Upper lobe of left lung (tissue), 4 donors: ENCODE results near the gene CBFA2T3.

ENCODE experiments used
- EP300 ChIP-seq, 4 donors: sonication (generic); formaldehyde crosslinking; IDR thresholded peaks; one replicate each; pipeline ENCODE4 v1.5.1; 2017; ENCODE audit warnings: antibody characterized with exemption in 4 of 4, control low read depth in 2 of 4
- POLR2A ChIP-seq, 4 donors: fragments of 450-650 bp; IDR thresholded peaks; one replicate each; pipeline ENCODE4 v1.5.1; 2016 to 2017; ENCODE audit warnings: antibody characterized with exemption in 4 of 4, mild to moderate bottlenecking in 2 of 4
- POLR2AphosphoS5 ChIP-seq, 2 donors: sonication (generic); formaldehyde crosslinking; IDR thresholded peaks; one replicate each; pipeline ENCODE4 v1.5.1; 2017; ENCODE audit warnings: antibody characterized with exemption in 2 of 2
- TF ChIP-seq, protein P1 (sequence below), 6 experiments: fragments of 450-650 bp in 4 of 6; fragments of 200-600 bp in 2 of 6; sonication (generic) in 2 of 6; IDR thresholded peaks; one replicate each; pipeline ENCODE4 v1.5.1; 2016 to 2019; ENCODE audit warnings: antibody characterized with exemption in 6 of 6

DNA sequence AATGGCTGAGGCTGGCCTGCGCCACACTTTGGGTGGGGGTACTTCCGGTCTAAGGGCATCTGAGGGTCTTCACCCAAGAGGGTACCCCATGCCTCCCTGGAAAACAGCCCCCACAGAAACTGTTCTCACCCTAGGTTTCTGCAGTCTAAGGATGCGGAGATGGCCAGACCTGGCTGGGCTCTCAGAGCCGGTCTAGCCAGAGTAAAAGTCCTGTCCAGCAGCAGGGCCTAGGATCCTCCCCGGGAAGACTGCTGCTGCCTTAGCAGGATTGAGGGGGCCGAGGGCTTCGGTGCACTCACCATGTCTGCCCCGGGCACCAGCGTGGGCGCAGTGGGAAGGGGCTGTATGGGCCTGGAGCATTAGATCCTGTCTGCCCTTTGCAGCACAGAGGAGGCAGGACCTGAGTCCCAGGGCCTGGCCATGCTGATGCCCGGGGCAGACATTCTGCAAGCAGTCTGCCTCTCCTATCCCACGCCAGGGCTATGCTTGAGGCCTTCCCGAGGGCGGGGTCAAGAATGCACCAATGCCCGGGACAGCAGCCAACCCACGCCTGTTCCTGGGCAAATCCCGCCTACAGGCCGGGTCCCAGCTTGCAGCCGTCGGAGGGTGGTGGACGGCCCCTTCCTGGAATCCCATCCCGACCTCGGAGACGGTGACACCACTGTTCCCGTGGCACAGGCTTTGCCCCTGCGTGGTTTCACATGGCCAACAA lies 54.7 kb downstream of the CBFA2T3 start:
- TF ChIP-seq, protein P1, sequence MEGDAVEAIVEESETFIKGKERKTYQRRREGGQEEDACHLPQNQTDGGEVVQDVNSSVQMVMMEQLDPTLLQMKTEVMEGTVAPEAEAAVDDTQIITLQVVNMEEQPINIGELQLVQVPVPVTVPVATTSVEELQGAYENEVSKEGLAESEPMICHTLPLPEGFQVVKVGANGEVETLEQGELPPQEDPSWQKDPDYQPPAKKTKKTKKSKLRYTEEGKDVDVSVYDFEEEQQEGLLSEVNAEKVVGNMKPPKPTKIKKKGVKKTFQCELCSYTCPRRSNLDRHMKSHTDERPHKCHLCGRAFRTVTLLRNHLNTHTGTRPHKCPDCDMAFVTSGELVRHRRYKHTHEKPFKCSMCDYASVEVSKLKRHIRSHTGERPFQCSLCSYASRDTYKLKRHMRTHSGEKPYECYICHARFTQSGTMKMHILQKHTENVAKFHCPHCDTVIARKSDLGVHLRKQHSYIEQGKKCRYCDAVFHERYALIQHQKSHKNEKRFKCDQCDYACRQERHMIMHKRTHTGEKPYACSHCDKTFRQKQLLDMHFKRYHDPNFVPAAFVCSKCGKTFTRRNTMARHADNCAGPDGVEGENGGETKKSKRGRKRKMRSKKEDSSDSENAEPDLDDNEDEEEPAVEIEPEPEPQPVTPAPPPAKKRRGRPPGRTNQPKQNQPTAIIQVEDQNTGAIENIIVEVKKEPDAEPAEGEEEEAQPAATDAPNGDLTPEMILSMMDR (IDR thresholded peaks at IDR 0.05): peak in 1 of 6 experiments; percentile 34
- TF ChIP-seq POLR2A (IDR thresholded peaks at IDR 0.05) (no peak), POLR2AphosphoS5 (IDR thresholded peaks at IDR 0.05) (peak; percentile 54 to 74), EP300 (IDR thresholded peaks at IDR 0.05) (peak in 2 of 4 donors; percentile 25 to 52)
